ENCODE measurements around the gene CMIP. TPM values are rescaled to one million over a fixed set of nuclear protein-coding genes. Genes with fewer than 3 reads are reported as not detected.
"Not testable (repeated sequence)": the region's sequence is repeated elsewhere in the genome, so short reads cannot be mapped to it uniquely, and the experiment has no call there.

Gene CMIP
- total RNA-seq, 1 experiment from 2014 or later = 25.7 TPM

DNA sequence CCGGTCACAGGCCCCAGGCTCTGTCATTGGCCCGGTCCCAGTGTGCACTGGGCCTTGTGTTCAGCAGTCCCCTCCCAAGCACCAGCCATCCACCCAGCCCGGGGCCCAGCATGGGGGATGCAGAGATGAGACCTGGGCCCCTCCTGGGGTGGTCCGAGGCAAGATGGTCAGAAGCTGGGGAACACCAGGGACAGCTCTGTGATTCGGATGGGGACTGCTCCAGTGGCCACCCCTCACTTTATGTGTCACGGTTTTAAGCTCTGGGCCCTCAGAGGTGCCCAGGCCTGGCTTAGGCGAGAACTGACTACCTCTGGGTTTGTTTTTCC is 242.5 kb downstream of the CMIP start:
- no peak overlapping the region for H2AFZ ChIP-seq (ENCODE audit: low read length)
- H3K4me1 ChIP-seq (ENCODE audit: insufficient read depth, low read length) = no peaks in the 10 kb centered on the region
- ATAC-seq (no peak), DNase-seq (no peak)
- H3K27me3 ChIP-seq (ENCODE audit: low read length) = no peaks in the 10 kb centered on the region
- H3K27ac ChIP-seq (ENCODE audit: low read length) = no peak overlapping the region
- H3K9me3 ChIP-seq (ENCODE audit: low read length) = no peaks in the 10 kb centered on the region
- no peak overlapping the region for H3K9ac ChIP-seq (ENCODE audit: low read length)
- H4K20me1 ChIP-seq (ENCODE audit: low read length) = no peaks in the 10 kb centered on the region
- H3K79me2 ChIP-seq (ENCODE audit: low read length) = 0 out of 2 replicates have a peak, but pooled peaks cover 4% of the 10 kb centered on the region
- no peaks in the 10 kb centered on the region for H3F3A ChIP-seq (ENCODE audit: low read length, unreplicated experiment)
- no peaks in the 10 kb centered on the region for H3K36me3 ChIP-seq (ENCODE audit: low read depth, low read length)
- BruUV-seq (replicated peaks) = no TSS peak
- no peak overlapping the region for H3K4me2 ChIP-seq (ENCODE audit: low read length)
- H3K4me3 ChIP-seq (ENCODE audit: low read length) = no peak overlapping the region
- ChIA-PET POLR2A (ENCODE audit: unreplicated experiment) (no interaction called here), CTCF (no interaction called here)
- TF ChIP-seq EZH2phosphoT487 (IDR thresholded peaks at IDR 0.05; ENCODE audit: borderline replicate concordance, low read length) (no peak), EZH2 (IDR thresholded peaks at IDR 0.05; ENCODE audit: low read length, unreplicated experiment) (no peak)
- TF ChIP-seq, protein P1, sequence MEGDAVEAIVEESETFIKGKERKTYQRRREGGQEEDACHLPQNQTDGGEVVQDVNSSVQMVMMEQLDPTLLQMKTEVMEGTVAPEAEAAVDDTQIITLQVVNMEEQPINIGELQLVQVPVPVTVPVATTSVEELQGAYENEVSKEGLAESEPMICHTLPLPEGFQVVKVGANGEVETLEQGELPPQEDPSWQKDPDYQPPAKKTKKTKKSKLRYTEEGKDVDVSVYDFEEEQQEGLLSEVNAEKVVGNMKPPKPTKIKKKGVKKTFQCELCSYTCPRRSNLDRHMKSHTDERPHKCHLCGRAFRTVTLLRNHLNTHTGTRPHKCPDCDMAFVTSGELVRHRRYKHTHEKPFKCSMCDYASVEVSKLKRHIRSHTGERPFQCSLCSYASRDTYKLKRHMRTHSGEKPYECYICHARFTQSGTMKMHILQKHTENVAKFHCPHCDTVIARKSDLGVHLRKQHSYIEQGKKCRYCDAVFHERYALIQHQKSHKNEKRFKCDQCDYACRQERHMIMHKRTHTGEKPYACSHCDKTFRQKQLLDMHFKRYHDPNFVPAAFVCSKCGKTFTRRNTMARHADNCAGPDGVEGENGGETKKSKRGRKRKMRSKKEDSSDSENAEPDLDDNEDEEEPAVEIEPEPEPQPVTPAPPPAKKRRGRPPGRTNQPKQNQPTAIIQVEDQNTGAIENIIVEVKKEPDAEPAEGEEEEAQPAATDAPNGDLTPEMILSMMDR (conservative IDR thresholded peaks at IDR 0.05; ENCODE audit: low read depth, low read length) = no peak
- intact Hi-C loops (cut with micrococcal nuclease) = no loop called here
- H3K9me2 ChIP-seq (replicated peaks; ENCODE audit: low read length) = no peaks in the 10 kb centered on the region

DNA sequence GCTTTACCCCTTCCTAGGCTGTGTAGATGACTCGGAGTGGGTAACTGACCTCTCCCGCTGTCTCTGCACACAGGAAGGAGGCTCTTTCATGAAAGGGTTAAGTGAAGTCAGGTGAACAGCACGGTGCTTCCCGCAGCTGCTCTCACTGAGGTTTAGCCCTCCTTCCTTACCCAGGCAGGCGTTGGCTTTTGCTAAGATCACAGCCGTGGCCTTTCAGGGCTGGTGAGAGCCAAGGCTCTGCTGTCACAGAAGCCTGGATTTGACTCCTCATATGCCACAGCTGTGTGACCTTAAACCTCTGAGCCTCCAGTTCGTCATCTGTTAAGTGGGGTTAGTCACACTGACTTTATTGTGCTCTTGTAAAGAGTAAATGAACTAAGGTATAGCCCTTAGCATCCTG is 243.6 kb downstream of the CMIP start:
- no TSS peak for BruUV-seq (replicated peaks)
- Histone ChIP-seq H3K4me1 (ENCODE audit: insufficient read depth, low read length) (no peaks in the 10 kb centered on the region), H4K20me1 (ENCODE audit: low read length) (no peaks in the 10 kb centered on the region), H3K27ac (ENCODE audit: low read length) (no peak overlapping the region), H3K36me3 (ENCODE audit: low read depth, low read length) (no peaks in the 10 kb centered on the region), H2AFZ (ENCODE audit: low read length) (no peak overlapping the region), H3K9me3 (ENCODE audit: low read length) (no peaks in the 10 kb centered on the region), H3K4me3 (ENCODE audit: low read length) (no peak overlapping the region), H3K9me2 (replicated peaks; ENCODE audit: low read length) (no peaks in the 10 kb centered on the region), H3K27me3 (ENCODE audit: low read length) (no peaks in the 10 kb centered on the region), H3K9ac (ENCODE audit: low read length) (no peak overlapping the region), H3F3A (ENCODE audit: low read length, unreplicated experiment) (no peaks in the 10 kb centered on the region), H3K4me2 (ENCODE audit: low read length) (no peak overlapping the region), H3K79me2 (ENCODE audit: low read length) (0 out of 2 replicates have a peak, but pooled peaks cover 4% of the 10 kb centered on the region)
- ATAC-seq (peak; percentile 15; the same call in 1 of the 2 replicates), DNase-seq (peak; percentile 31)
- CTCF ChIA-PET = no interaction called here
- TF ChIP-seq EZH2 (IDR thresholded peaks at IDR 0.05; ENCODE audit: low read length, unreplicated experiment) (no peak), EZH2phosphoT487 (IDR thresholded peaks at IDR 0.05; ENCODE audit: borderline replicate concordance, low read length) (no peak)
- TF ChIP-seq, protein P1 (conservative IDR thresholded peaks at IDR 0.05; ENCODE audit: low read depth, low read length) = no peak
- POLR2A ChIA-PET (ENCODE audit: unreplicated experiment) = no interaction called here
- intact Hi-C loops (cut with micrococcal nuclease) = no loop called here

DNA sequence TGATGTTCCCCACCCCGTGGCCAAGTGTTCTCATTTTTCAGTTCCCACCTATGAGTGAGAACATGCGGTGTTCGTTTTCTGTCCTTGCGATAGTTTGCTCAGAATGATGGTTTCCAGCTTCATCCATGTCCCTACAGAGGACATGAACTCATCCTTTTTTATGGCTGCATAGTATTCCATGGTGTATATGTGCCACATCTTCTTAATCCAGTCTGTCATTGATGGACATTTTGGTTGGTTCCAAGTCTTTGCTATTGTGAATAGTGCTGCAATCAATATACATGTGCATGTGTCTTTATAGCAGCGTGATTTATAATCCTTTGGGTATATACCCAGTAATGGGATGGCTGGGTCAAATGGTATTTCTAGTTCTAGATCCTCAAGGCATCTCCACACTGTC is 244.2 kb downstream of the CMIP start:
- H3K27ac ChIP-seq (ENCODE audit: low read length); H3K4me2 ChIP-seq (ENCODE audit: low read length); DNase-seq; H3K4me1 ChIP-seq (ENCODE audit: insufficient read depth, low read length); H2AFZ ChIP-seq (ENCODE audit: low read length); BruUV-seq (replicated peaks); H3K9ac ChIP-seq (ENCODE audit: low read length); intact Hi-C loops (cut with micrococcal nuclease); H3K9me2 ChIP-seq (replicated peaks; ENCODE audit: low read length); H3K9me3 ChIP-seq (ENCODE audit: low read length); CTCF ChIA-PET; H3K27me3 ChIP-seq (ENCODE audit: low read length); H4K20me1 ChIP-seq (ENCODE audit: low read length); H3K4me3 ChIP-seq (ENCODE audit: low read length); POLR2A ChIA-PET (ENCODE audit: unreplicated experiment); ATAC-seq; H3K36me3 ChIP-seq (ENCODE audit: low read depth, low read length); H3K79me2 ChIP-seq (ENCODE audit: low read length); H3F3A ChIP-seq (ENCODE audit: low read length, unreplicated experiment): not testable (repeated sequence)
